H54 (cell line): ENCODE measurements around the gene TMC2.

ENCODE experiments used
- DNase-seq: peaks from one replicate; pipeline ENCODE4 v3.0.0; 2011; ENCODE audit warnings: low spot score, mixed read lengths; ENCODE audit not compliant: insufficient read length
- FAIRE-seq: peaks from 3 replicates; lab custom pipeline; 2011; peaks lifted over from hg19 to GRCh38; lab: Jason Lieb, UNC
- POLR2A ChIP-seq: IDR thresholded peaks from 2 replicates; pipeline ENCODE4 v1.6.1; 2011; ENCODE audit warnings: low read depth, mild to moderate bottlenecking, low read length

TMC2 gene

GRCh38 chr20:2537101-2537500, 728 bp downstream of the TMC2 start:
- no peak for TF ChIP-seq POLR2A
- DNase-seq: no peak
- FAIRE-seq: no peak

GRCh38 chr20:2538356-2538755, 2.0 kb downstream of the TMC2 start:
- DNase-seq (no peak), FAIRE-seq (no peak)

GRCh38 chr20:2538931-2539720, 2.8 kb downstream of the TMC2 start:
- no peak for DNase-seq
- no peak for FAIRE-seq
- no peak for TF ChIP-seq POLR2A

More at GRCh38 chr20:2538356-2538755, 2.0 kb downstream of the TMC2 start:
- TF ChIP-seq POLR2A: no peak

DNA sequence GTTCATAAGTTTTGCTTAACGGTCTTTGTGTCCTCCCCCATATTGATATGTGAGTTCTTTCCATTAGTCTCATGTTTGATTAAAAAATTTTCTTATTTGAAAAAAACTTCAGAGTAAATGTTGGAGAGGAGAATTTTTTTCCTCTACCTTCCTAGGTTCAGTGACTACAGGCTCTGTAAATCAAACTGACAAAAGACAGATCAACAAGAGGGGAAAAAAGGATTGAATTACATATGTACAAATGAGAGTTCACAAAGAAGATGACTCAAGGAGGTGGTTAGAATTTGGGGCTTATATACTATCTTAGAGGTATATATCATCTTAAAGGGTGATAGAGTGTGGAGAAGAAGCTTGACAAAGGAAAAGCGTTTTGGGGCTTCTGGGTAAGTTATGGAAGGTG, 5.6 kb downstream of the TMC2 start:
- DNase-seq (no peak), FAIRE-seq (no peak)
- no peak for TF ChIP-seq POLR2A

DNA sequence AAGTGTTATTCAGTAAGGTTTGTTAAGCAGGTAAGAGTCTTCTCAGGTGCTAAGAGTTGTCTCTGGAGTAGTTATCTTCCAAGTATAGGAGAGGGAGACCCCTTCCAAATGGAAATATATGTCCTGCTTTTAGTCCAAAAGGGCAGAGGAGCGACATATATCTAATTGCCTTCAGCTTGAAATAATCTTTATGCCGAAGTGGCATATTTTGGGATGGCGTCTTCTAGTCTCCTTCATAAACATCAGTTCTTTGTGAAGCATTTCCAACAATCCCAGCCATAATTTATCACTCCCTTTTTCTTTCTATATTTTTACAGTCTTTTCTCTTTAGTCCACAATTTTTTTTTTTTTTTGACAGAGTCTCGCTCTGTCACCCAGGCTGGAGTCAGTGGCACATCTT, 6.0 kb downstream of the TMC2 start:
- no peak for TF ChIP-seq POLR2A
- FAIRE-seq (no peak), DNase-seq (no peak)

DNA sequence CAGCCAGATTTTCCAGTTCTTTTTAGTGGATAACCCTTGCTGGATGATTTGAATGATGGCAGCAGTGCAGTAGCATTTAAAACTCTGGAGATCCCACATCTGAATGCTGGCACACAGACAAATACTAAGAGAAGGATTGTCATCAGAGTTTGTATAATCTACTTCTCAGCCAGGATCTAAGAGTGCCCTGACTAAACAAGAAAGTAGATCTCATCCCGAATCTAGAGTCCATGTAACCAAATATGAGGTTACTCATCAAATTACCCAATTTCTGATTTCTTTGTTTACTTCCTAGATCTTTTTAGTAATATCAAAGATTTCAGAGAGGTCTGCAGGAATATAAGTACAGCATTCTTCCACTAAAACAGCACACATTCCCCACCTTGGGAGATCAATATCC, 7.8 kb downstream of the TMC2 start:
- no peak for TF ChIP-seq POLR2A
- no peak for FAIRE-seq

DNA sequence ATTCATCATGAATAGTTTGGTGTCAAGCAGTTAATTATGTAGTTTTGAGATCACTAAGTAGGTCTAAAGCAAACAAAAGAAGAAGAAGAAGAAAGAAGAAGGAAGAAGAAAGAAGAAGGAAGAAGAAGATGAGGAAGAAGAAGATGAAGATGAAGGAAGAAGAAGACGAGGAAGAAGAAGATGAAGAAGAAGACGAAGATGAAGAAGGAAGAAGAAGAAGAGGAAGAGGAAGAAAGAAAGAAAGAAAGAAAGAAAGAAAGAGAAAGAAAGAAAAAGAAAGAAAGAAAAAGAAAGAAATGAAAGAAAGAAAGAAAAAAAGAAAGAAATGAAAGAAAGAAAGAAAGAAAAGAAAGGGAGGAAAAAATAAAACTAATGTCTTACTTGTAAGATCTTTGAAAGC, 9.2 kb downstream of the TMC2 start:
- no peak for TF ChIP-seq POLR2A
- DNase-seq (no peak), FAIRE-seq (no peak)

More for the DNA sequence above, 7.8 kb downstream of the TMC2 start:
- DNase-seq: no peak

GRCh38 chr20:2557873-2558580, 21.7 kb downstream of the TMC2 start:
- TF ChIP-seq POLR2A: no peak
- no peak for DNase-seq
- FAIRE-seq: no peak

- FAIRE-seq (no peak), DNase-seq (no peak)
- no peak for TF ChIP-seq POLR2A
Observed at GRCh38 chr20:2558581-2559278, 22.4 kb downstream of the TMC2 start.

DNA sequence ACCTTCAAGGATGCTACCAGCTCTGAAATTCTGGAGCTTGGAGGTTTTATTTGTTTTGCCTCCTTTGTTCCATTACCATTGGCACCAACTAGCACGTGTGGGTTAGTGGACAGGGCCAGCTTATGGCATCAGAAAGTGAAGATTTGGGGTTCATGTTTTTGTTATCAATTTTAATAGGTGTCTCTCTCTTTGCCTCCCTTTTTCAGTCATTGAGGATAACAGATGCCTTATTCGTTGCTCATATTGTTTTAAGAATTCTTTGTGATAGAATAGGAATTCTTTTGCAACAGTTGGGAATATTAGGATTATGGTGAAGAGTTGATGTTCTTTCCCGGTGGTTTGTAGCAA, 22.9 kb downstream of the TMC2 start:
- DNase-seq (no peak), FAIRE-seq (no peak)
- no peak for TF ChIP-seq POLR2A

DNA sequence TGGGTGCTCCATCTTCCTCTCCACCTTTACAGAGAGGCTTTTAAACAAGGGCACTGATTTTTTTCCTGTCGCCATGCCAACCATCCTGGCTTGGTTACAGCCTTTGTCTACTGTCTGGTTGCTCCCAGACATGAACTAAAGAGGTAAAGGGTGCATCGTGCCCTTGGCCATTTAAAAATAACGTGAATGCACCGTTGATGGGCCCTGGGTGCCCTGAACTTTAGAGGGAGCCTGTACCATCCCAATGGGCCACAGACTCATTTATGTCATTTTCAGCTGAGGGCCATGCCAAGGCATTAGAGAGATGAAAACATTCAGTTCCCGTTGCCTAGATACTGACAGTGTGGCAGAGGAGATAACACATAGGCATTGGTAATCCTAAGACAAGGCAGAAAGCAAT, 23.3 kb downstream of the TMC2 start:
- no peak for DNase-seq
- no peak for TF ChIP-seq POLR2A
- FAIRE-seq: no peak

DNA sequence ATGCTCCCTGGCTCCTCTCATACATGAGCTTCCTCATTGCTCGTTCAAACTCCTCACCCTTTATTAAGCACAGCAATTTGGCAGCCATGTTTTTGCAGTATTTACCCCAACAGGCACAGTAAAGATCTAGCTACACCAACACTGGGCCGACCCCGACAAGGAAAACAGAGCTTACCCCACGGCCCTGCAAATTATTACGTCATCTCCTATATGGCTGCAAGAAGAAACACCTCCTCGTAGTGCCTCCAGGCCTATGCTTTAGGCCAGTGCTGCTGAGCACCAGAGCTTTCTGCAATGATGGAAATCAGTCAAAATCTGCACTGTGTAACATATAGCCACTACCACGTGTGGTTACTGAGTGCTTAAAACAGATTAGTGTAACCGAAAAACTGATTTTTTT, 26.7 kb downstream of the TMC2 start:
- FAIRE-seq (no peak), DNase-seq (no peak)
- TF ChIP-seq POLR2A: no peak

DNA sequence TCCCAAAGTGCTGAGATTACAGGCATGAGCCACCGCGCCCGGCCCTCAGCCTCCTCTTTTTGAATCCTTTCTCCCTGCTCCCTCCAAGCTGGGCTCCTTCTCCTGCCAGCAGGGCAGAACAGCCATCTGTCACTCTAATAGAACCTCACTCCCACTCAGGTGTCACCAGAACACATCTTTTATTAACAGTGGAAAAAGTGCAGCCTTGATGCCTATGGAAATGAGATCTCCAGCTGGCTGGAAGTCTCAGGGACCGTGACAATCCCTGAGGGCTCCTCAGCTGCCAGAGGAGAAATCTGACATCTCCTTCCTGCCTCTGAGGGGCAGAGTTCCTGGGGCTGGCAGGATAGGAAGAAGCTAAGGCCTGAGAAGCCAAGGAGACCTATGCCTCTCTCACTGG, 28.0 kb downstream of the TMC2 start:
- DNase-seq: no peak
- no peak for FAIRE-seq
- no peak for TF ChIP-seq POLR2A

GRCh38 chr20:2575682-2576081, 39.3 kb downstream of the TMC2 start:
- TF ChIP-seq POLR2A: no peak
- DNase-seq: no peak
- FAIRE-seq: no peak

DNA sequence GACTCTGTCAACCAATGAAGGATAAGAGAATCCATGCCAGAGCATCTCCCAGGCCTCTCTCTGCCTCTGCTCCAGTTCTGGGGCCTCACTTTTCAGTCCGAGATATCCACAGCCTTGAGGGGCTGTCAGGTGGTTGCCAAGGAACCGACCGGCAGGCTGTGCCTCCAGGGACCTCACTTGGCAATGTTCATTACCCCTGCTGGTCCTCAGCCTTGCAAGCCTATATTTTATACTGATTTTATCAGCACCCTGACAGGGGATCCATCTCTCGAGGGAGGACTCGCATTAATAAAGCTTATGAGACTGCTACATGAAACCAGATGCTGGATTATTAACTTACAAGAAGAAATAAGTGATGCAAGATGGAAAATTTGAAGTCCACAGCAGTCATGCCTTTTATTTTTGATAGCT, 39.9 kb downstream of the TMC2 start:
- TF ChIP-seq POLR2A: no peak
- DNase-seq: no peak
- FAIRE-seq: no peak
